ENCODE measurements around the gene CPA3. TPM values are rescaled to one million over a fixed set of nuclear protein-coding genes. Genes with fewer than 3 reads are reported as not detected.

The CPA3 gene
- total RNA-seq, 2 experiments from 2014 or later = not detected

- ATAC-seq (ENCODE audit: poor library complexity) (no peak), DNase-seq (no peak)
- Histone ChIP-seq H3K4me3 (ENCODE audit: low read length) (no peak overlapping the region), H3K27ac (ENCODE audit: low read depth in 1 of 2, low read length in 2 of 2) (no peak overlapping the region), H3K27me3 (ENCODE audit: control insufficient read depth in 1 of 2, insufficient read depth in 2 of 2, low read length in 2 of 2) (no peaks in the 10 kb centered on the region), H3K4me1 (ENCODE audit: insufficient read depth, low read length) (no peaks in the 10 kb centered on the region), H3K36me3 (ENCODE audit: insufficient read depth, low read length) (no peaks in the 10 kb centered on the region), H3K9me3 (ENCODE audit: control insufficient read depth in 1 of 2, insufficient read depth in 1 of 2, low read length in 2 of 2) (no peaks in the 10 kb centered on the region)
- no peaks in the 10 kb centered on the region for H3K4me1 Mint-ChIP-seq (ENCODE audit: low read depth)
- no peak overlapping the region for H3K27ac Mint-ChIP-seq
- no peak overlapping the region for H3K4me3 Mint-ChIP-seq
- ChIA-PET POLR2A (no interaction called here), CTCF (no interaction called here)
- H3K27me3 Mint-ChIP-seq = peaks cover 8% of the 10 kb centered on the region
- TF ChIP-seq, protein P1, sequence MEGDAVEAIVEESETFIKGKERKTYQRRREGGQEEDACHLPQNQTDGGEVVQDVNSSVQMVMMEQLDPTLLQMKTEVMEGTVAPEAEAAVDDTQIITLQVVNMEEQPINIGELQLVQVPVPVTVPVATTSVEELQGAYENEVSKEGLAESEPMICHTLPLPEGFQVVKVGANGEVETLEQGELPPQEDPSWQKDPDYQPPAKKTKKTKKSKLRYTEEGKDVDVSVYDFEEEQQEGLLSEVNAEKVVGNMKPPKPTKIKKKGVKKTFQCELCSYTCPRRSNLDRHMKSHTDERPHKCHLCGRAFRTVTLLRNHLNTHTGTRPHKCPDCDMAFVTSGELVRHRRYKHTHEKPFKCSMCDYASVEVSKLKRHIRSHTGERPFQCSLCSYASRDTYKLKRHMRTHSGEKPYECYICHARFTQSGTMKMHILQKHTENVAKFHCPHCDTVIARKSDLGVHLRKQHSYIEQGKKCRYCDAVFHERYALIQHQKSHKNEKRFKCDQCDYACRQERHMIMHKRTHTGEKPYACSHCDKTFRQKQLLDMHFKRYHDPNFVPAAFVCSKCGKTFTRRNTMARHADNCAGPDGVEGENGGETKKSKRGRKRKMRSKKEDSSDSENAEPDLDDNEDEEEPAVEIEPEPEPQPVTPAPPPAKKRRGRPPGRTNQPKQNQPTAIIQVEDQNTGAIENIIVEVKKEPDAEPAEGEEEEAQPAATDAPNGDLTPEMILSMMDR (IDR thresholded peaks at IDR 0.05) = no peak
- intact Hi-C loops (cut with DNase I, micrococcal nuclease) = no loop called here
- no peaks in the 10 kb centered on the region for H3K9me3 Mint-ChIP-seq
- H3K36me3 Mint-ChIP-seq (ENCODE audit: low read depth) = no peaks in the 10 kb centered on the region
These were observed 24.6 kb upstream of the CPA3 start for GRCh38 chr3:148840451-148840850.

DNA sequence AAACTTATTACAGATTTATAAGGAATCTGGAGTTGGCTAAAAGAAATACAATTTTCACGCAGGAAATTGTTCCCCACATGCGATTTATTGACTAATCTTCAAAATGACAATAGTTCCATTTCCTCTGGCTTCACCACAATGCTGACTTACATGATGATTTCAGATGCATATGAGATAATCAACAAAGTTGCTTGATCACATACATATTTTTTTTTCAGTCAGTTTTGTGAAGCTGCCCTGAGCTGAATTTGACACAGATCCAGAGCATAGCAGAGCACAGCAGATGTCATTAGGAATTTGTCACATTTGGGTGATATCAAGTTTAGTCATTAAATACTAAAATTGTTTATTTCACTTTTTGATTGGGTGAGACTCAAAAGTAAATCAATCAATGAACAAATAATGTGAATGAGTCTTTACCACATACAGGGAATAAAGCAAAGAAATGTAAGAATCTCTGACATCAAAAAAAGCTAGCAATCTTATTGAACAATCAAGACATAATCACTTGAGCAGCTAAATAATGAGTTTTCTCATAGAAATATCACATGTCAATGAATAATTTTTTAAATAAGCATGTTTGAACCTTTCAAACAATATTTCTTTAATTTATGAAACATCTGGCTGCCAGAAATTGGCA lies 19.2 kb upstream of the CPA3 start:
- Histone ChIP-seq H3K27ac (ENCODE audit: low read depth in 1 of 2, low read length in 2 of 2) (no peak overlapping the region), H3K9me3 (ENCODE audit: control insufficient read depth in 1 of 2, insufficient read depth in 1 of 2, low read length in 2 of 2) (no peaks in the 10 kb centered on the region), H3K4me1 (ENCODE audit: insufficient read depth, low read length) (no peaks in the 10 kb centered on the region), H3K27me3 (ENCODE audit: control insufficient read depth in 1 of 2, insufficient read depth in 2 of 2, low read length in 2 of 2) (no peaks in the 10 kb centered on the region), H3K36me3 (ENCODE audit: insufficient read depth, low read length) (no peaks in the 10 kb centered on the region), H3K4me3 (ENCODE audit: low read length) (no peak overlapping the region)
- TF ChIP-seq, protein P1 (IDR thresholded peaks at IDR 0.05) = no peak
- no peak overlapping the region for H3K4me3 Mint-ChIP-seq
- H3K9me3 Mint-ChIP-seq = no peaks in the 10 kb centered on the region
- peaks cover 8% of the 10 kb centered on the region for H3K27me3 Mint-ChIP-seq
- ChIA-PET CTCF (no interaction called here), POLR2A (no interaction called here)
- H3K27ac Mint-ChIP-seq = no peak overlapping the region
- no peak for DNase-seq
- no peaks in the 10 kb centered on the region for H3K4me1 Mint-ChIP-seq (ENCODE audit: low read depth)
- intact Hi-C loops (cut with DNase I, micrococcal nuclease) = no loop called here
- ATAC-seq (ENCODE audit: poor library complexity) = no peak
- H3K36me3 Mint-ChIP-seq (ENCODE audit: low read depth) = no peaks in the 10 kb centered on the region

- H3K27me3 Mint-ChIP-seq = peaks cover 10% of the 10 kb centered on the region
- ChIA-PET POLR2A (no interaction called here), CTCF (no interaction called here)
- no peaks in the 10 kb centered on the region for H3K27me3 ChIP-seq (ENCODE audit: control insufficient read depth in 1 of 2, insufficient read depth in 2 of 2, low read length in 2 of 2)
- H3K9me3 ChIP-seq (ENCODE audit: control insufficient read depth in 1 of 2, insufficient read depth in 1 of 2, low read length in 2 of 2) = no peaks in the 10 kb centered on the region
- no peaks in the 10 kb centered on the region for H3K4me1 ChIP-seq (ENCODE audit: insufficient read depth, low read length)
- no peak overlapping the region for H3K4me3 Mint-ChIP-seq
- no peak overlapping the region for H3K4me3 ChIP-seq (ENCODE audit: low read length)
- no peaks in the 10 kb centered on the region for H3K36me3 ChIP-seq (ENCODE audit: insufficient read depth, low read length)
- DNase-seq (no peak), ATAC-seq (ENCODE audit: poor library complexity) (no peak)
- intact Hi-C loops (cut with DNase I, micrococcal nuclease) = no loop called here
- H3K27ac Mint-ChIP-seq = no peak overlapping the region
- TF ChIP-seq, protein P1 (IDR thresholded peaks at IDR 0.05) = no peak
- H3K9me3 Mint-ChIP-seq = no peaks in the 10 kb centered on the region
- no peak overlapping the region for H3K27ac ChIP-seq (ENCODE audit: low read depth in 1 of 2, low read length in 2 of 2)
- no peaks in the 10 kb centered on the region for H3K4me1 Mint-ChIP-seq (ENCODE audit: low read depth)
- H3K36me3 Mint-ChIP-seq (ENCODE audit: low read depth) = no peaks in the 10 kb centered on the region
These were observed 17.7 kb upstream of the CPA3 start for GRCh38 chr3:148847351-148847750.
